Memory B cell (primary cell): ENCODE data around the gene FKBP10.
"Not testable (repeated sequence)": the region's sequence is repeated elsewhere in the genome, so short reads cannot be mapped to it uniquely, and the experiment has no call there.

Source experiments
- ATAC-seq: fragments of 150-1000 bp; cut with Tn5 transposase; 2 replicates; pipeline ENCODE4 v1.10.0; 2021; ENCODE audit warnings: low read depth, mild to moderate bottlenecking, moderate library complexity
- DNase-seq, 2 donors: peaks; one replicate each; pipeline ENCODE4 v3.0.0; 2022; ENCODE audit warnings: low spot score in 2 of 2
- H3K27ac Mint-ChIP-seq: one replicate; pipeline ENCODE4 v1.8.0; 2022; ENCODE audit warnings: mild to moderate bottlenecking, moderate library complexity, mixed read lengths
- H3K27me3 Mint-ChIP-seq: one replicate; pipeline ENCODE4 v1.8.0; 2022; ENCODE audit warnings: mixed read lengths
- H3K36me3 Mint-ChIP-seq: one replicate; pipeline ENCODE4 v1.8.0; 2022; ENCODE audit warnings: mild to moderate bottlenecking, mixed read lengths
- H3K4me1 Mint-ChIP-seq: one replicate; pipeline ENCODE4 v1.8.0; 2022; ENCODE audit warnings: mixed read lengths
- H3K4me3 Mint-ChIP-seq: one replicate; pipeline ENCODE4 v1.8.0; 2022; ENCODE audit warnings: mild to moderate bottlenecking, moderate library complexity, mixed read lengths
- H3K9me3 Mint-ChIP-seq: one replicate; pipeline ENCODE4 v1.8.0; 2022; ENCODE audit warnings: mixed read lengths

The FKBP10 gene

DNA sequence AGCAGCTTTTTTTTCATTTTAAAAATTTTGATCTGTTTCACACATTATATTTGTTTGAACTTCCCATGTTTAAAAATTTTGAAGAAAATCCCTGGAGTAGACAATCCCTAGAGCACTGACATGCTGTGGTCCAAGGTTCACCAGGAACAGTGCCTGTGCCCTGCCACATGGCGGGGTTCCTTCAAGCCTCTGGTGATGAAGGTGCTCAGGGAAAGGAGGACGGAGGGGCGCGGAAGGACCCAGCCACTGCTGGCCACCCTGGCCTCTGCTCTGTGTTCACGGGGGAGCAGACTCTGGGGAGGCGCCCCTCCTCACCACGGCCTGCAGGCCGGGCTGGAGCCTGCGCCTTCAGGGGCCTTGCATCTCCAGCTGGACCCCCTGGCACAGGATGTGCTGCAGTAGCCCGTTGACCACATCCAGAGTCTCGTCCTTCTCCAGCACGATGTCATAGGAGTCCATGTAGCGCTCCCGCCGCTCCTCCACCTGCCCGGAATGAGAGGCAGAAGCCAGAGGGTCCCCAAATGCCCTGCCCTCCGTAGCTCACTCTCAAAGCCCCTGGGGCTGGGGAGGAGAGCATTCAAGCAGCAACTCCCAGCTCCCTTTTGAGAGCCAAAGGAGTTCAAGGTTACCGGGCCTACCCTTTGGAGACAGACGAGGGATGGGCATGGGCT lies 12.5 kb downstream of the FKBP10 start:
- H3K27ac Mint-ChIP-seq, result no peak overlapping the region
- ATAC-seq, result no peak
- no peak overlapping the region for H3K4me3 Mint-ChIP-seq

DNA sequence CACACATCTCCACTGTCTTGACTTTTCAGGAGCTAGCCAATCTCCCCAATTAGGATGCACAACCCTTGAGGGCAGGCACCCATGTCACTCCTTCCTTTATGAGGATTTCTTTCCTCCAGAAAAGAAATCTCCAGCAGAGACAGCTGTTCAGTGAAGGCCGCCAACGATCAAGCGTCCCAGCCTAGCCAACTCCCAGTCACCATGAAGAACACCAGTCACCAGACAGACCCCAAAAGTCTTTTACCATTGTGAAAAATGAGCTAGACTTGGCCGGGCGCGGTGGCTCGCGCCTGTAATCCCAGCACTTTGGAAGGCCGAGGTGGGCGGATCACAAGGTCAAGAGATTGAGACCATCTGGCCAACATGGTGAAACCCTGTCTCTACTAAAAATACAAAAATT lies 17.2 kb downstream of the FKBP10 start:
- H3K9me3 Mint-ChIP-seq, H3K27ac Mint-ChIP-seq, H3K4me3 Mint-ChIP-seq, H3K4me1 Mint-ChIP-seq, ATAC-seq, H3K27me3 Mint-ChIP-seq, DNase-seq: not testable (repeated sequence)
- peaks cover 23% of the 10 kb centered on the region for H3K36me3 Mint-ChIP-seq

More for the DNA sequence above, 12.5 kb downstream of the FKBP10 start:
- Mint-ChIP-seq H3K9me3 (no peaks in the 10 kb centered on the region), H3K4me1 (no peaks in the 10 kb centered on the region), H3K27me3 (no peaks in the 10 kb centered on the region), H3K36me3 (peaks cover 11% of the 10 kb centered on the region)
- no peak for DNase-seq

DNA sequence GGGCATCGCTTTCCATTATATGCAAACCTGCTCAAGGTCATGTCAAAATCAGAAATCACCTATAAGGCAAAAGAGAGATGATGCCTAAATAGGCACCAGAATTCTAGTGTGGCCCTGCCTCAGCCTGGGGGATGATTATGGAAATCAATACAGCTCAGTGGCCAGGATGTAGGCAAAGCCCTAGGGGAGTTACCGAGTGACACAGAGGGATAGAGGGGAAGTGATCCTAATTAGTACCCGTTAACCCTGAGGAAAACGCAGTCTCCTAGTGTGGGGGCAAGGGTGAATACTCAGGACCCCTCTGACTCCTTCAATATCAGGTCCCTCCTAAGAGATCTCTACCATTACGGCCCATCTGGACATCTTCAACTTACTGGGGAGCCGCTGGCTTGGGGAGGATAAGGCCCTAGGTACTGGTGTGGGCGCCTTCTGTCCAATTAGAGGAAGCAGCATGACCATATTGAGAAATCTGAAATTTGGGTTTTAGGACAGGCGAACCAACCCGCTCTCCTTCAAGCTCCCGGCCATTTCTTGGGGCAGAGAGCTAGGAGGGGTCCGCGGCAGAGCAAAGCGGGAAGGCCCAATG lies 22.5 kb downstream of the FKBP10 start:
- peaks cover 7% of the 10 kb centered on the region for H3K4me1 Mint-ChIP-seq
- DNase-seq (no peak), ATAC-seq (peak; percentile 37)
- H3K27ac Mint-ChIP-seq, result peak overlapping the region; percentile 63
- no peaks in the 10 kb centered on the region for H3K9me3 Mint-ChIP-seq
- peaks cover 11% of the 10 kb centered on the region for H3K36me3 Mint-ChIP-seq
- H3K4me3 Mint-ChIP-seq, result peak overlapping the region; percentile 85
- H3K27me3 Mint-ChIP-seq, result peaks cover 2% of the 10 kb centered on the region

DNA sequence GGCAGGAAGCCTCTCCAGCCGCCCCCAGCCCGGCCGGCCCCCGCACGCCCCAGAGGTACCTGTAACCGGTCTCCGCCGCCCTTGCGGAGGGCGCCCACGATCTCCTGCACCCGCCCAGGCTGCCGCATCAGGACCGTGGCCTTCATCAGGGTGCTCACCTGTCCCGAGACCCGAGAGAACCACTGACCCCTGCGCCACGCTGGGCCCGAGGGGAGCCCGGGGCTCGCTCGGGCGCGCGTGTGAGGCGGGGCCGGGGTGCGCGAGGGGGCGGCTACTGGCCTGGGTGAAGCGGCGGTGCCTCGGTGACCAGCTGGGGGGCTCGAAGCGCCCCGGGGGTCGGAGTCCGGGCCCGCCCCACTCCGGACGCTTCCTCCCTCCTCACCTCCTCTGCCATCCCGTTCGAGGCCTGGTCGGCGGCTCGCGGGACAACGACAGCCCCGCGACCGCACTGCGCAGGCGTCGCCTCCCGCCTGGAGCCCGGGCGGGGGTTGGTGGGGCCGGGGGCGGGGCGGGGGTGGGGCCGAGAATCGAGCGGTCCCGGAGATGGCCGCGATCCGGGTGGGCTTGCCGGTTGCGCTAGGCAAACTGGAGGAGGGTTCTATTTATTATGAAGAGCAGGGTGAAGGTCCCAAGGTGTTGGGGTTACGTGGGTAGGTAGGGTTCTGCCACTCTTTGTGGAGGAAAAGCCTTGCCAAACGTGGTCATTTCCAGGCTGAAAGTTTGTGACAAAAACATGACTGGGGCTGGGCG lies 23.2 kb downstream of the FKBP10 start, which contains the start of gene NT5C3B:
Gene NT5C3B, minus strand, starts transcription at position 433 of the 750 bp plus-strand sequence. Its CDS starts 39 bp downstream, at position 394.
- DNase-seq, result peak; percentile 41 to 62
- peak within 1 kb of the TSS; percentile 85 for H3K4me3 Mint-ChIP-seq
- ATAC-seq, result peak; percentile 85
- peaks cover 7% of the 10 kb centered on the region for H3K4me1 Mint-ChIP-seq
- H3K27ac Mint-ChIP-seq, result peak within 1 kb of the TSS; percentile 63
- H3K27me3 Mint-ChIP-seq, result peaks cover 2% of the 10 kb centered on the region
- H3K9me3 Mint-ChIP-seq, result no peaks in the 10 kb centered on the region
- H3K36me3 Mint-ChIP-seq, result peaks cover 6% of the 10 kb centered on the region

DNA sequence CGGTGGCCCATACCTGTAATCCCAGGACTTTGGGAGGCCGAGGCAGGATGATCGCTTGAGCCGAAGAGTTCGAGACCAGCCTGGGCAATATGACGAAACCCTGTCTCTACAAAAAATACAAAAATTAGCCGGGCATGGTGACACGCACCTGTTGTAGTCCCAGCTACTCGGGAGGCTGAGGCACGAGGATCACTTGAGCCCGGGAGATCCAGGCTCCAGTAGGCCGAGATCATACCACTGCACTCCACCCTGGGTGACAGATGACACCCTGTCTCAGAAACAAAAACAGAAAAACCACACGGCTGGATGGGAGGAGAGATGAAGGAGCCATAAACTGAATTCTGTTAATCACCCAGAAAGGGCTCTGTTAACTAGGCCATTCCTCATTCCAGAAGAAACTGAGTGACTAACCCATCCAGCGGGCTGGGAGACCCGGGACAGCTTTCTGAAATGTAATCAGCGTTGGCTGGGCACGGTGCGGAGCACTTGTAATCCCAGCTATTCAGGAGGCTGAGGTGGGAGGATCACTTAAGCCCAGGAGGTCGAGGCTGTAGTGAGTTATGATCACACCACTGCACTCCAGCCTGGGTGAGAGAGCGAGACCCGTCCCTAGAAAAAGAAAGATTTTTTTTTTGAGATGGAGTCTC lies 23.9 kb downstream of the FKBP10 start:
- H3K27me3 Mint-ChIP-seq, result peaks cover 2% of the 10 kb centered on the region
- peak overlapping the region; percentile 41 for H3K27ac Mint-ChIP-seq

DNA sequence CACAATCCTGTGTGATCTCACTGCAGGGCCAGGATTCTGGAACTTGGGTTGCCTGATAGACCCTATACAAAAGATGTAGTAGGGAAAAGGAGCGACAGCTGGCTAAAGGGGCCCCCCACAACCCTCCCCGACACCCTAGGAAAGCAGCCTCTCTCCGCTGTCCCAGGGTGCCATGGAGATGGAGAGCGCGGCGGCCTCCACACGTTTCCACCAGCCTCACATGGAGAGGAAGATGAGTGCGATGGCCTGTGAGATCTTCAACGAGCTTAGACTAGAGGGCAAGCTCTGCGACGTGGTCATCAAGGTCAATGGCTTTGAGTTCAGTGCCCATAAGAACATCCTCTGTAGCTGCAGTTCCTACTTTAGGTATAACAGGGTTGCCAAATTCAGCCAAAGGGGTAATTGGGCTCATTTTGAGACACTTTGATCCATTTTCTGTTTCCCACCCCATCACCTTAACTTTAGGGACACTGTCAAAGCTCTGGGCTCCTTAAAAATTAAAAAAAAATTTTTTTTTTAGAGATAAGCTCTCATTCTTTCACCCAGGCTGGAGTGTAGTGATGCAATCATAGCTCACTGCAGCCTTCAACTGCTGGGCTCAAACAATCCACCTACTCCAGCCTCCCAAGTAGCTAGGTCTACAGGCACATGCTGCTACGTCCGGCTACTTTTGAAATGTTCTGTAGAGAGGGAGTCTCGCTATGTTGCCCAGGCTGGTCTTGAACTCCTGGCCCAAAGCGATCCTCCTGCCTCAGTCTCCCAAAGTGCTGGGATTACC lies 25.1 kb downstream of the FKBP10 start, which contains the start of gene KLHL10:
Gene KLHL10, plus strand, starts transcription at position 65 of the 778 bp plus-strand sequence. Its CDS starts 108 bp downstream, at position 173.
- Mint-ChIP-seq H3K9me3 (no peaks in the 10 kb centered on the region), H3K27ac (peak within 1 kb of the TSS; percentile 41), H3K4me1 (peaks cover 7% of the 10 kb centered on the region), H3K36me3 (peaks cover under 1% of the 10 kb centered on the region), H3K4me3 (peak within 1 kb of the TSS; percentile 80), H3K27me3 (peaks cover 2% of the 10 kb centered on the region)
- DNase-seq, result no peak
- no peak for ATAC-seq

More for the DNA sequence above, 23.9 kb downstream of the FKBP10 start:
- Mint-ChIP-seq H3K9me3 (no peaks in the 10 kb centered on the region), H3K4me1 (peaks cover 7% of the 10 kb centered on the region), H3K4me3 (peak overlapping the region; percentile 80), H3K36me3 (peaks cover 3% of the 10 kb centered on the region)
- no peak for ATAC-seq
- DNase-seq, result no peak

DNA sequence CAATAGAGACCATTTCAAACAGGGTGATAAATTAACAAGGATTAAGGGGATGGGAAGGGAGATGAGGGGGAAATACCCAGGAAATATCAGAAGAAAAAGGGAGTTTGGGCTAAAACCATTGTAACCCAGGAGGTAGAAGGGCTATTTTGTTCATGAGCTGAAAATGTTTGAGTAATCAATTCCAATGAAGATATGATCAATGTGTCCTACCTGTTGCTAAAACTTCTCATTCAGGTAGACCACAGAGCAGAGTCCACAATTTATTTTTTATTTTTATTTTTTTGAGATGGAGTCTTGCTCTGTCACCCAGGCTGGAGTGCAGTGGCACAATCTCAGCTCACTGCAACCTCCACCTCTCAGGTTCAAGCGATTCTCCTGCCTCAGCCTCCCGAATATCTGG lies 26.6 kb downstream of the FKBP10 start:
- ATAC-seq, H3K4me3 Mint-ChIP-seq, H3K27ac Mint-ChIP-seq, H3K27me3 Mint-ChIP-seq, H3K4me1 Mint-ChIP-seq, H3K36me3 Mint-ChIP-seq, H3K9me3 Mint-ChIP-seq, DNase-seq: not testable (repeated sequence)

DNA sequence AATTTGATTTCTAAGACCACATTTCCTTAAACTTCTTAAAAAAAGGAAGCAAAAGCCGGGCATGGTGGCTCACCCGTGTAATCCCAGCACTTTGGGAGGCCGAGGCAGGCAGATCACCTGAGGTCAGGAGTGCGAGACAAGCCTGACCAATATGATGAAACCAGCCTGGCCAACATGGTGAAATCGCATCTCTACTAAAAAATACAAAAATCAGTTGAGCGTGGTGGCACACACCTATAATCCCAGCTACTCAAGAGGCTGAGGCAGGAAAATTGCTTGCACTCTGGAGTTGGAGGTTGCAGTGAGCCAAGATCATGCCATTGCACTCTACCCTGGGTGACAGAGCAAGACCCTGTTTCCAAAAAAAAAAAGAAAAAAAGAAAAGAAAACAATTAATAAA lies 28.0 kb downstream of the FKBP10 start:
- not testable (repeated sequence) for H3K27ac Mint-ChIP-seq, H3K4me1 Mint-ChIP-seq, DNase-seq, H3K27me3 Mint-ChIP-seq, H3K4me3 Mint-ChIP-seq, H3K9me3 Mint-ChIP-seq, ATAC-seq, H3K36me3 Mint-ChIP-seq

DNA sequence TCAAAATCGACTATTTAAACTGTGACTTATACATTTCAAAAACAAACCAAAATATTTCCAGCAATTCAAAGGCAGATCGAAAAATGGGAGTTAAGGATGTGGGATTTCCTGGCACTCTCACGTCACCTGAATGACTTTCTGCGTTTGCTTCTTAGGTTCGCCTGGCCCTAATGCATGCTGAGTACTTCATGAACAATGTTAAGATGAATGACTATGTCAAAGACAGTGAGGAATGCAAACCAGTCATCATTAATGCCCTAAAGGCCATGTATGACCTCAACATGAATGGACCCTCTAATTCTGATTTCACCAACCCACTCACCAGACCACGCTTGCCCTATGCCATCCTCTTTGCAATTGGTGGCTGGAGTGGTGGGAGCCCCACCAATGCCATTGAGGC lies 32.2 kb downstream of the FKBP10 start:
- Mint-ChIP-seq H3K27me3 (no peaks in the 10 kb centered on the region), H3K36me3 (peaks cover 2% of the 10 kb centered on the region), H3K9me3 (no peaks in the 10 kb centered on the region), H3K4me1 (peaks cover 6% of the 10 kb centered on the region), H3K4me3 (no peak overlapping the region), H3K27ac (no peak overlapping the region)
- ATAC-seq (no peak), DNase-seq (no peak)

DNA sequence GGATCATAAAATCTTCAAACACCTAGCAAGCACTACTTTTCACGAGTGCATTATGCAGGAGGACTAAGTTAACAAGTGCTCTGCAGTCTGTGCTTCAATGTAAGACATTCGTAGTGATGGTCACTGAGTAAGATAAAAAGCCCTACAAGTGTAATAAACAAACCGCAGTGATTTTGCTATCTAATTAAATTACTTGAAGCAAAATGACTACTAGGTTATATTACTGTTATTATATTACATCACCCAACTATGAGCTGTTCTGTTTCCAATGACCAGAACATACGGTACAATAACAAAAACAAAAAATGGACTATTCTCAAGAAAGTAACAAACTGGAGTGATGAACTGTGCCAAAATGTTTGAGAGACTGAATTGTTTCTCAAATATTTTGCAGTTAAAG lies 36.0 kb downstream of the FKBP10 start:
- Mint-ChIP-seq H3K27ac (no peak overlapping the region), H3K27me3 (no peaks in the 10 kb centered on the region), H3K36me3 (peaks cover 2% of the 10 kb centered on the region), H3K4me1 (peaks cover 14% of the 10 kb centered on the region), H3K9me3 (no peaks in the 10 kb centered on the region), H3K4me3 (no peak overlapping the region)
- ATAC-seq (no peak), DNase-seq (no peak)

DNA sequence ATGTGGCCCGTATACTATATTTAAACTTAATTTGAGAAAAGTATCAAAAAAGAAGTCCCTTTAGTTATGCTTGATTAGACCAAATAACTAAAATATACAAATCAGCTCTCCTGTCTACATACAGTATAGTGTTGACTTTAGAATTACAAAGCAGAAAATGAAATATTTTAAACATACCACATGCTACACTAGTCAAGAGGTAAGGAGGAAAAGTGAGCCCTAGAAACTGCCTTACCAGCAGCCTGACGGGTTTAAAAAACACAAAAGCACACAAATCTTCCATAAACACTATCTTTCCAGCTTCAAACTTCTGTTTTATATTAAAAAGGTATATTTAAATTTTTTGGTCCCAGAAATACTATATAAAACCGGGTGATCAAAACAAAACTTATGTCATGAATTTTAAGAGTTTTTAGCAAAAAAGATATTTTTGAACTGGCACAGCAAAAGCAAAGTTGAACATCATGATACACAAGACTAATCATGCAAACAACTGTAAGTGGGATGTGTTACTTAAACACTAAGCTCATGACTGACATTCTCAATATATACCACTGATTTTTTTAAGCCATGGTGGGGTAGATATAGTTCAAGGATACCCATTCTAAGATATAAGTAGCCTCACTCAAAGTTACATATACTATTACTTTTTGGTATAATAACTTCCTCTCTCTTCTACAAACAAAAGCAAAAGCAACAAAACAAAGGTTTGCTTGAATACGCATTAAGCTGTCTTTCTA lies 36.6 kb downstream of the FKBP10 start:
- Mint-ChIP-seq H3K27ac (no peak overlapping the region), H3K27me3 (no peaks in the 10 kb centered on the region), H3K36me3 (peaks cover 3% of the 10 kb centered on the region), H3K4me3 (no peak overlapping the region), H3K4me1 (peaks cover 14% of the 10 kb centered on the region), H3K9me3 (no peaks in the 10 kb centered on the region)
- ATAC-seq (no peak), DNase-seq (no peak)

DNA sequence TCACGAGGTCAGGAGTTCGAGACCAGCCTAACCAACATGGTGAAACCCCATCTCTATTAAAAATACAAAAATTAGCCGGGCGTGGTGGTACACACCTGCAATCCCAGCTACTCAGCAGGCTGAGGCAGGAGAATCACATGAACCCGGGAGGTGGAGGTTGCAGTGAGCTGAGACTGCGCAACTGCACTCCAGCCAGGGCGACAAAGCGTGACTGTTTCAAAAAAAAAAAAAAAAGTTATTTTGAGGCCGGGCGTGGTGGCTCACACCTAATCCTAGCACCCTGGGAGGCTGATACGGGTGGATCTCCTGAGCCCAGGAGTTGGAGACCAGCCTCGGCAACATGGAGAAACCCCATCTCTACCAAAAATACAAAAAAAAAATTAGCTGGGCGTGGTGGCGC lies 38.6 kb downstream of the FKBP10 start:
- H3K4me1 Mint-ChIP-seq, result peaks cover 11% of the 10 kb centered on the region
- not testable (repeated sequence) for H3K9me3 Mint-ChIP-seq, H3K36me3 Mint-ChIP-seq, H3K27ac Mint-ChIP-seq, H3K27me3 Mint-ChIP-seq, DNase-seq, H3K4me3 Mint-ChIP-seq
- ATAC-seq, result peak; percentile 53
